HCT116 (cell line): ENCODE data around the gene TBC1D2. TPM values are rescaled to one million over a fixed set of nuclear protein-coding genes. Genes with fewer than 3 reads are reported as not detected.

Experiments
- ATAC-seq: fragments of 200-7000 bp; cut with Tn5 transposase; 2 replicates; pipeline ENCODE4 v1.9.1; 2020; ENCODE audit warnings: mild to moderate bottlenecking, moderate library complexity
- BruUV-seq: library from RNA; stranded (reverse); fragments of 400-500 nt; replicated peaks from 2 replicates; lab custom pipeline; 2021; lab: Mats Ljungman, UMichigan
- CTCF ChIA-PET: fragments of 300-600 bp; sonication (Branson Sonifier 250); formaldehyde crosslinking; loops from one replicate; lab custom pipeline; 2021; ENCODE audit warnings: antibody characterized with exemption; lab: Charles Lee
- POLR2A ChIA-PET: fragments of 300-600, 350-600 bp; sonication (Branson Sonifier 250); formaldehyde crosslinking; loops from one replicate; lab custom pipeline; 2021; ENCODE audit warnings: antibody characterized with exemption; lab: Charles Lee
- RAD21 ChIA-PET, 2 experiments: fragments of 300-600 bp; sonication (Branson Sonifier 250); formaldehyde crosslinking; loops; one replicate each; lab custom pipeline; 2023; ENCODE audit warnings: low total read pairs in 2 of 2; ENCODE audit not compliant: uncharacterized antibody in 2 of 2, unreplicated experiment in 2 of 2, low non-redundant PET in 1 of 2; lab: Charles Lee
- DNase-seq: peaks from one replicate; pipeline ENCODE4 v3.0.0-alpha.2; 2010; ENCODE audit warnings: low read depth, low spot score
- H2AFZ ChIP-seq: fragments of 200-600 bp; shearing (Covaris generic), sonication (generic); 2 replicates; pipeline ENCODE4 v1.6.1; 2017; ENCODE audit warnings: low read depth, mixed run types, mixed read lengths, antibody characterized with exemption, low read length; ENCODE audit not compliant: poor library complexity, severe bottlenecking
- H3K27ac ChIP-seq: 2 replicates; pipeline ENCODE4 v1.5.1; 2012; ENCODE audit warnings: low read depth, low read length
- H3K27me3 ChIP-seq: fragments of 200-600 bp; sonication (generic); 2 replicates; pipeline ENCODE4 v1.6.1; 2016; ENCODE audit warnings: mixed run types, low read length, mixed read lengths; ENCODE audit not compliant: insufficient read depth
- H3K36me3 ChIP-seq, 2 experiments: fragments of 200-500 bp in 1 of 2; fragments of 200-600 bp in 1 of 2; sonication (Bioruptor generic) in 1 of 2; sonication (generic) in 1 of 2; 2 replicates each; pipeline versions ENCODE4 v1.5.1 to v1.6.1; 2014 to 2016; ENCODE audit warnings: low read length in 2 of 2, inconsistent platforms in 1 of 2, mixed read lengths in 1 of 2, mixed run types in 1 of 2; ENCODE audit not compliant: insufficient read depth in 2 of 2, control insufficient read depth in 1 of 2
- H3K4me1 ChIP-seq, 2 experiments: fragments of 200-600 bp in 1 of 2; sonication (generic) in 1 of 2; 2 replicates each; pipeline versions ENCODE4 v1.5.1 to v1.6.1; 2012 to 2017; ENCODE audit warnings: low read length in 2 of 2, inconsistent platforms in 1 of 2, mild to moderate bottlenecking in 1 of 2, mixed read lengths in 1 of 2, mixed run types in 1 of 2, moderate library complexity in 1 of 2; ENCODE audit not compliant: insufficient read depth in 2 of 2, control insufficient read depth in 1 of 2
- H3K4me2 ChIP-seq: fragments of 200-600 bp; sonication (generic); 2 replicates; pipeline ENCODE4 v1.6.1; 2017; ENCODE audit warnings: mixed run types, low read length, mixed read lengths
- H3K4me3 ChIP-seq, 2 experiments: fragments of 200-600 bp in 1 of 2; sonication (generic) in 1 of 2; replicated peaks in 1 of 2; 2 replicates each; pipeline ENCODE4 v1.5.1; 2011 to 2016; ENCODE audit warnings: low read length in 2 of 2, control low read depth in 1 of 2, low read depth in 1 of 2, mild to moderate bottlenecking in 1 of 2, mixed read lengths in 1 of 2, mixed run types in 1 of 2
- H3K79me2 ChIP-seq: fragments of 200-600 bp; sonication (generic); 2 replicates; pipeline ENCODE4 v1.6.1; 2017; ENCODE audit warnings: mild to moderate bottlenecking, mixed run types, low read length, moderate library complexity, mixed read lengths; ENCODE audit not compliant: insufficient read depth
- H3K9ac ChIP-seq: fragments of 200-600 bp; sonication (generic); 2 replicates; pipeline ENCODE4 v1.6.1; 2016; ENCODE audit warnings: low read length, mixed read lengths
- H3K9me2 ChIP-seq: fragments of 200-600 bp; sonication (generic), shearing (Covaris generic); 2 replicates; pipeline ENCODE4 v1.6.1; 2017; ENCODE audit warnings: mixed run types, mild to moderate bottlenecking, moderate library complexity; ENCODE audit not compliant: insufficient read depth
- H3K9me3 ChIP-seq, 2 experiments: fragments of 200-500 bp in 1 of 2; fragments of 200-600 bp in 1 of 2; sonication (Bioruptor generic) in 1 of 2; sonication (generic) in 1 of 2; 2 replicates each; pipeline ENCODE4 v1.6.1; 2014 to 2017; ENCODE audit warnings: low read length in 2 of 2, mixed read lengths in 2 of 2, inconsistent platforms in 1 of 2, low read depth in 1 of 2, mild to moderate bottlenecking in 1 of 2, mixed run types in 1 of 2, moderate library complexity in 1 of 2; ENCODE audit not compliant: control insufficient read depth in 1 of 2, insufficient read depth in 1 of 2
- H4K20me1 ChIP-seq: fragments of 200-600 bp; sonication (generic), shearing (Covaris generic); 2 replicates; pipeline ENCODE4 v1.6.1; 2017; ENCODE audit warnings: mixed run types, mild to moderate bottlenecking, moderate library complexity; ENCODE audit not compliant: insufficient read depth
- JUND ChIP-seq: IDR thresholded peaks from 2 replicates; pipeline ENCODE4 v1.6.1; 2012
- POLR2AphosphoS5 ChIP-seq: IDR thresholded peaks from 2 replicates; pipeline ENCODE4 v1.6.1; 2011; ENCODE audit warnings: mild to moderate bottlenecking, low read depth, low read length, moderate library complexity
- SIN3A ChIP-seq: IDR thresholded peaks from 2 replicates; pipeline ENCODE4 v1.6.1; 2012; ENCODE audit warnings: low read depth
- SRF ChIP-seq: IDR thresholded peaks from 2 replicates; pipeline ENCODE4 v1.6.1; 2012; ENCODE audit warnings: low read depth
- TCF7L2 ChIP-seq: IDR thresholded peaks from 2 replicates; pipeline ENCODE4 v1.7.0; 2011; ENCODE audit warnings: borderline replicate concordance, inconsistent platforms; ENCODE audit not compliant: insufficient read depth, insufficient read length; ENCODE audit errors: extremely low read depth
- ZBTB33 ChIP-seq: IDR thresholded peaks from 2 replicates; pipeline ENCODE4 v1.6.1; 2011; ENCODE audit warnings: mild to moderate bottlenecking, low read length, moderate library complexity; ENCODE audit not compliant: insufficient replicate concordance; ENCODE audit errors: extremely low read depth
- intact Hi-C: fragments of 100-400 bp; cut with micrococcal nuclease; formaldehyde crosslinking; loops from 2 replicates; pipeline ENCODE4 v1.10.0; 2022
- total RNA-seq: library from RNA; stranded (reverse); gene quantifications from one replicate; pipeline ENCODE4 v1.2.1, GENCODE V29; 2021; ENCODE audit not compliant: unreplicated experiment
- TF ChIP-seq, protein P1 (sequence below), 3 experiments: fragments of 200-600 bp in 1 of 3; sonication (generic) in 1 of 3; IDR thresholded peaks in 2 of 3; conservative IDR thresholded peaks in 1 of 3; 2 replicates each; pipeline ENCODE4 v1.5.1; 2012 to 2017; ENCODE audit warnings: low read depth in 2 of 3, low read length in 2 of 3, antibody characterized with exemption in 1 of 3, borderline replicate concordance in 1 of 3, control low read depth in 1 of 3, mild to moderate bottlenecking in 1 of 3, mixed read lengths in 1 of 3, mixed run types in 1 of 3, moderate library complexity in 1 of 3; ENCODE audit not compliant: insufficient read depth in 1 of 3
- TF ChIP-seq, protein P2 (sequence below): IDR thresholded peaks from 2 replicates; pipeline ENCODE4 v1.6.1; 2012; ENCODE audit warnings: low read depth

The TBC1D2 gene
- total RNA-seq, 1 experiment from 2014 or later: 9.8 TPM

- no peak for DNase-seq
- H3K36me3 ChIP-seq: no peaks in the 10 kb centered on the region
- intact Hi-C loops: no loop called here
- H3K27me3 ChIP-seq: no peaks in the 10 kb centered on the region
- H3K9me3 ChIP-seq: no peaks in the 10 kb centered on the region
- no peak overlapping the region for H3K4me2 ChIP-seq
- H3K27ac ChIP-seq: no peak overlapping the region
- TF ChIP-seq SIN3A (no peak), ZBTB33 (no peak), POLR2AphosphoS5 (no peak), TCF7L2 (no peak), JUND (no peak), SRF (no peak)
- TF ChIP-seq, protein P1, sequence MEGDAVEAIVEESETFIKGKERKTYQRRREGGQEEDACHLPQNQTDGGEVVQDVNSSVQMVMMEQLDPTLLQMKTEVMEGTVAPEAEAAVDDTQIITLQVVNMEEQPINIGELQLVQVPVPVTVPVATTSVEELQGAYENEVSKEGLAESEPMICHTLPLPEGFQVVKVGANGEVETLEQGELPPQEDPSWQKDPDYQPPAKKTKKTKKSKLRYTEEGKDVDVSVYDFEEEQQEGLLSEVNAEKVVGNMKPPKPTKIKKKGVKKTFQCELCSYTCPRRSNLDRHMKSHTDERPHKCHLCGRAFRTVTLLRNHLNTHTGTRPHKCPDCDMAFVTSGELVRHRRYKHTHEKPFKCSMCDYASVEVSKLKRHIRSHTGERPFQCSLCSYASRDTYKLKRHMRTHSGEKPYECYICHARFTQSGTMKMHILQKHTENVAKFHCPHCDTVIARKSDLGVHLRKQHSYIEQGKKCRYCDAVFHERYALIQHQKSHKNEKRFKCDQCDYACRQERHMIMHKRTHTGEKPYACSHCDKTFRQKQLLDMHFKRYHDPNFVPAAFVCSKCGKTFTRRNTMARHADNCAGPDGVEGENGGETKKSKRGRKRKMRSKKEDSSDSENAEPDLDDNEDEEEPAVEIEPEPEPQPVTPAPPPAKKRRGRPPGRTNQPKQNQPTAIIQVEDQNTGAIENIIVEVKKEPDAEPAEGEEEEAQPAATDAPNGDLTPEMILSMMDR (IDR thresholded peaks at IDR 0.05 in 2 of 3, conservative IDR thresholded peaks at IDR 0.05 in 1 of 3; ENCODE audit: borderline replicate concordance in 1 of 3, insufficient read depth in 1 of 3, low read depth in 2 of 3, low read length in 2 of 3): no peak
- TF ChIP-seq, protein P2, sequence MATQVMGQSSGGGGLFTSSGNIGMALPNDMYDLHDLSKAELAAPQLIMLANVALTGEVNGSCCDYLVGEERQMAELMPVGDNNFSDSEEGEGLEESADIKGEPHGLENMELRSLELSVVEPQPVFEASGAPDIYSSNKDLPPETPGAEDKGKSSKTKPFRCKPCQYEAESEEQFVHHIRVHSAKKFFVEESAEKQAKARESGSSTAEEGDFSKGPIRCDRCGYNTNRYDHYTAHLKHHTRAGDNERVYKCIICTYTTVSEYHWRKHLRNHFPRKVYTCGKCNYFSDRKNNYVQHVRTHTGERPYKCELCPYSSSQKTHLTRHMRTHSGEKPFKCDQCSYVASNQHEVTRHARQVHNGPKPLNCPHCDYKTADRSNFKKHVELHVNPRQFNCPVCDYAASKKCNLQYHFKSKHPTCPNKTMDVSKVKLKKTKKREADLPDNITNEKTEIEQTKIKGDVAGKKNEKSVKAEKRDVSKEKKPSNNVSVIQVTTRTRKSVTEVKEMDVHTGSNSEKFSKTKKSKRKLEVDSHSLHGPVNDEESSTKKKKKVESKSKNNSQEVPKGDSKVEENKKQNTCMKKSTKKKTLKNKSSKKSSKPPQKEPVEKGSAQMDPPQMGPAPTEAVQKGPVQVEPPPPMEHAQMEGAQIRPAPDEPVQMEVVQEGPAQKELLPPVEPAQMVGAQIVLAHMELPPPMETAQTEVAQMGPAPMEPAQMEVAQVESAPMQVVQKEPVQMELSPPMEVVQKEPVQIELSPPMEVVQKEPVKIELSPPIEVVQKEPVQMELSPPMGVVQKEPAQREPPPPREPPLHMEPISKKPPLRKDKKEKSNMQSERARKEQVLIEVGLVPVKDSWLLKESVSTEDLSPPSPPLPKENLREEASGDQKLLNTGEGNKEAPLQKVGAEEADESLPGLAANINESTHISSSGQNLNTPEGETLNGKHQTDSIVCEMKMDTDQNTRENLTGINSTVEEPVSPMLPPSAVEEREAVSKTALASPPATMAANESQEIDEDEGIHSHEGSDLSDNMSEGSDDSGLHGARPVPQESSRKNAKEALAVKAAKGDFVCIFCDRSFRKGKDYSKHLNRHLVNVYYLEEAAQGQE: no peak
- H4K20me1 ChIP-seq: no peaks in the 10 kb centered on the region
- no TSS peak for BruUV-seq
- H2AFZ ChIP-seq: no peak overlapping the region
- no peaks in the 10 kb centered on the region for H3K4me1 ChIP-seq
- POLR2A ChIA-PET: no interaction called here
- CTCF ChIA-PET: no interaction called here
- no peak overlapping the region for H3K9ac ChIP-seq
- H3K9me2 ChIP-seq: no peaks in the 10 kb centered on the region
- H3K79me2 ChIP-seq: no peaks in the 10 kb centered on the region
- RAD21 ChIA-PET: no interaction called here
- no peak overlapping the region for H3K4me3 ChIP-seq
- no peak for ATAC-seq
These were observed 33.4 kb upstream of the TBC1D2 start for GRCh38 chr9:98288881-98289280.
